Effector CD8-positive, alpha-beta T cell (primary cell): ENCODE data around the gene PTPRR.

Experiments used
- DNase-seq: peaks from one replicate; lab custom pipeline; 2025; lab: John Stamatoyannopoulos, UW

PTPRR gene

DNA sequence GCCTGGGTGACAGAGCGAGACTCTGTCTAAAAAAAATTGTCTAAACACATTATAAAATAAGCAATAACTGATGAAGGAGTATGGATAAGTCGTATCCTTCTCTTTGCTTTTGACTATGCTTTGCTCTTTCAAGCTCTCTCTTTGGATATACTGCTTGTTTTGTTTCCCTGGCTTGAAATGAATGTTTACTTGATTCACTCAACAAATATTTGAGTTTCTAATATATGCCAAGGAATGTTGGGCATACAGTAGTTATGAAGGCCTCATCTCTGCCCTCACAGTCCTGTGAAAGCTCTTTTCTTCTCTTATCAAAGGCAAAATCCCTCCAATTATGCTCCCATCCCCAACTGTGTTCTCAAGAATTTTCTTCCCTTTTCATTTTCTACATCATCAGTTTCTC lies 123.5 kb downstream of the PTPRR start:
- no peak for DNase-seq

GRCh38 chr12:70795608-70796007 lies 124.9 kb downstream of the PTPRR start:
- no peak for DNase-seq

DNA sequence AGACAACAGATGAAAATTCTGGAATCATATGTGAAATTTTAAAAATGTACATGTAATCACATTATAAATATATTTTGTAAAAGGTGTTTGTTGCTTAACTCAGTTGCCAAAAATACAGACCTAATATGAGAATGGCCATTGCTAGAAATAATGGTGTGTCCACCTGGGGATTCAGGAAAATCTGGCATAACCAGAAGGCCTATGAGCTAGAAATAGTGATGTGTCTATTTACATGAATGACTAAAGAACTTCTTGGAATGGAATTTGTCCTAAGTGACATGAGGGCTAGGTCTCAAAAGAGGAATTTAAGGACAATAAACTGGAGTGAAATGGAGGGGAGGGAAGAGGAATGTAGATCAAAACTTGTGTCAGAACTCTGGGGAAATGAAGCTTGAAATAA lies 126.4 kb downstream of the PTPRR start:
- no peak for DNase-seq

DNA sequence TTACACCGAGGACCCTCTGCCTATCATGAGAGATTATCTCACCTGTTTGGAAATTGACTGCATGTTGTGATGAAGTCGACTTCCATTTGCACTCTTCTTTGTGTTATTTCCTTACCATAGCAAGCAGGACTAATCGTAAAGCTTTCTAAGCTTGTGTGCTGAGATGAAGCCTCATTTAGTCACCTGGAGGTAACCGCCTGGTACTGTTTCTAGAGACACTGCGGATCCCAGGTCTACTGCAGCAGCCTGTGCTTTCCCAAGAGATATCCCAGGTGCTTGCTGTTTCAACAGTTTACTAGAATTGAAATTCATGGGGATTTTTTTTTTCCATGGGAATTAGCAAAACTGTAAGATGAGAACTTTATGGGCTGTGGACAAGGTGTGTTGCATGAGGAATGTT lies 131.8 kb downstream of the PTPRR start:
- DNase-seq = no peak

DNA sequence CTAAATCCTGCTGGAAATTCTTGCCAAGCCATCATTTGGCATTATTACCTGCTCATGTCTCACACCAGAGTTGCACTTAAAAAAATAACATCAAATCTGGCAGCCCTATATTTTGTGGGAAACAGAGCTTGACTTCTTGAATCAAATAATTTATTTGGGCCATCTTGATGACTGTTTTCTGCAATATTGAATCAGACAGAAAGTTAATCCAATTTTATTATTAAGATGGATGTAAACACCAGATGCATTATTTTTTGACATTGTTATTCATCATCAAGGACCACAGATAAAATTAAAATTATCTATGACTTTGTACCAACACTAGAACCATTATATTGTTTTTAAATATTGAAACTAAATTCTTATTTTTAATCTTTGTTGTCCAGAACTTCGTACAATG lies 132.9 kb downstream of the PTPRR start:
- DNase-seq = no peak

GRCh38 chr12:70785896-70786295 lies 134.6 kb downstream of the PTPRR start:
- no peak for DNase-seq

DNA sequence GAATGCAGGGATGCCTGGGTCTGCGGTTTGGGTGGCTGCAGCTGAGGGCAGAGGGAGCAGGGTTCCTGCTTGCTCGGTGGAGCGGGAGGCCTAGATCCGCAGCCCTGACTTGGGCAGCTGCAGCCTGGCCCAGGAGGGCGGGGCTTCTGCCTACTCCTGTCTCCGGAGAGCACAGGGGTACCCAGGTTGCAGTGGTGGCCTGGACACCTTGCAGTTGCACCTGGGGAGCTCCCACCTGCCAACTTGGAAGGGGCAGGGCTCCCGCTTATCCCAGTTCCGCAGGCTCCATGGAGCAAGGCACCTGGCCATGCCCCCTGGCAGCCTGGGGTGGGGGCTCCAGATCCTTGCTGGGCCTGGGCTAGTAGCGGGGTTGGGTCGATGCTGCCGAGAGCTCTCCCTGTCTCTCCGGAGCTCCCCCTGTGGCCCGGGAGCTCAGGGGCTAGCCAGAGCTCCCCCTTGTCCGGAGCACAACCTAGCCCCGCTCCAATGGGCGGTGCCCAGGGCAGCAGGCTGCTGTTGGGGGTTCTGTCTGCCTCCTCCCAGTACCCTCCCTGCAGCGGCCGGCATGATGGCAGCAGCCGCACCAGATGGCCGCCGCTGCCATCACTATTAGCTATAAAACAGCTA lies 136.4 kb downstream of the PTPRR start:
- no peak for DNase-seq

- no peak for DNase-seq
Measured at GRCh38 chr12:70783455-70783854, 137.1 kb downstream of the PTPRR start.

GRCh38 chr12:70779250-70779649 lies 141.3 kb downstream of the PTPRR start:
- no peak for DNase-seq

- no peak for DNase-seq
Measured at GRCh38 chr12:70774055-70774454, 146.5 kb downstream of the PTPRR start.

GRCh38 chr12:70772836-70773235 lies 147.7 kb downstream of the PTPRR start:
- no peak for DNase-seq

DNA sequence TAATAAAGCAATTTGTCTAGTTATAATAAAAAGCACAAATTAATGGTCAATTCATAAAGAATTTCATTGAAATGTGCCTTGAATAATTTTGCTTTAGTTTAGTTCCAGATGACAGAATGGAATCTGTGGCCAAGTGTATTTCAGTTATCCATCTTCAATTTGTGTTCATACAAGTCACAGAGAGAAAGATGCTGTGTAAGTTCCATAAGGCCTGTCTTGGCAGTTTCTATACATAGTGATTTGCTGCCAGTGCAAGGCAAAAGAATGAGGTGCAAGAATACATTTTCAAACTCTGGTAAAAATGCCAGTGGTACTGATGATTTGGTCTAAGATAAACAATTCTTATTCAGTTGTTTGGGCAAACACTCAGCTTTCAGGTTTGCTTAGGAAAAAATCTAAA lies 149.0 kb downstream of the PTPRR start:
- no peak for DNase-seq

DNA sequence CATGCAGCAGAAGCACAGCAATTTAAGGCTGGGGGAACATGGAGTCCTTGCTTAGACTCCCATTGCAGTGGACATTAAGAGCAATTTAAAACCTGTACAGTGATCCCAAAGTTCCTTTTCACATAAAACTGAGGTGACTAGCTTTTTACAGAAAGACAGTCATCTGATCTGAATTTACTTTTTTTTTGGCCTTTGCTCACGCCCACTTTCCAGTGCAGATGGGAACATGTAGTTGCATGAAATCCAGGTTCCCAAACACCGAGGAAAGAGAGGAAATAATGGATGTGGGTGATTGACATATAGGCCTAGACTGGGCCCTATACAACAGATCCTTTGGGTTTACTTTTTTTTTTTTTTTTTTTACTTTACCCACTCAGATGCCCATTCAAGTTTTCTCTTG lies 156.9 kb downstream of the PTPRR start:
- no peak for DNase-seq

DNA sequence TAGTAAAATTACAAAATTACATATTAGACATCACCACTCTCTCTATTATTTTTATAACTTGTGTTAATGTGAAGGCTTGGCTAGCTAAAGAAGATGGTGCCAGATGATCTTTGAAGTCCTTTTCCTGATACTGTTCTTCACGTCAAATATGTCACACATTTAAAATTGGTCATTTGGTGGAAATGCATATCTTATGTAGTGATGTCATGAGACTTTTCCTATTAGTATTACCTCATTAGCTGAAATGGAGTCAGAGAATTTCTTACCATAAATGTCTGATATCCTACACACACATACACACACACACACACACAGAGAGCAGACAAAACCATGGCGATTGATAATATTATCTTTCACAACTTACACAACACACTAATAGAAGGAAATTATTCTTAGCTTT lies 158.5 kb downstream of the PTPRR start:
- no peak for DNase-seq

DNA sequence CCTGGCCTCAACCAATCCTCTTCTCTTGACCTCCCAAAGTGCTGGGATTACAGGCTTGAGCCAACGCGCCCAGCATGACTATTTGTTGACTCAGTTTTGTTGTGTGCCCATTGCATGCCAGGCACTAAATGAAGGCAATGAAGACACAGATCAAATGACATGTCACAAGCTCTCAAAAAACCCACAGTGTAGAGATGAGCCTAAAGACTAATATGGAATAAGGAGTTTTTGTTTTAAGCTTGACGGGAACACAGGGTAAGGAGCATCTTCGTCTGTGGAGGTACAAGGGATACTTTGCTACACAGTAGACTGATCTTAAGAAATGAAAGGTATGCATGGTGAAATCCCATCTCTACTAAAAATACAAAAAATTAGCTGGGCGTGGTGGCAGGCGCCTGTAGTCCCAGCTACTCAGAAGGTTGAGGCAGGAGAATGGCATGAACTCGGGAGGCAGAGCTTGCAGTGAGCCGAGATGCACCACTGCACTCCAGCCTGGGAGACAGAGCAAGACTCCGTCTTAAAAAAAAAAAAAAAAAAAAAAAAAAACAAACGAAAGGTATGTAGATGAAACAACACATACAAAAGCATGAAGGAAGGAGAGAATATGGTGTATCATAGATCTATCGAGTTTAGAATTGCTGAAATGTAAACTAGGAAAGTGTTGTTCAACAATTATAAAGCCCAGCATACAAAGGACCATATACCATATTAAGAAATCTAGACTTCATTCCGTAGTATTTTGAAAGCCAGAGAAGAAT lies 161.2 kb downstream of the PTPRR start:
- no peak for DNase-seq

- no peak for DNase-seq
Measured at GRCh38 chr12:70758494-70758845, 162.1 kb downstream of the PTPRR start.

DNA sequence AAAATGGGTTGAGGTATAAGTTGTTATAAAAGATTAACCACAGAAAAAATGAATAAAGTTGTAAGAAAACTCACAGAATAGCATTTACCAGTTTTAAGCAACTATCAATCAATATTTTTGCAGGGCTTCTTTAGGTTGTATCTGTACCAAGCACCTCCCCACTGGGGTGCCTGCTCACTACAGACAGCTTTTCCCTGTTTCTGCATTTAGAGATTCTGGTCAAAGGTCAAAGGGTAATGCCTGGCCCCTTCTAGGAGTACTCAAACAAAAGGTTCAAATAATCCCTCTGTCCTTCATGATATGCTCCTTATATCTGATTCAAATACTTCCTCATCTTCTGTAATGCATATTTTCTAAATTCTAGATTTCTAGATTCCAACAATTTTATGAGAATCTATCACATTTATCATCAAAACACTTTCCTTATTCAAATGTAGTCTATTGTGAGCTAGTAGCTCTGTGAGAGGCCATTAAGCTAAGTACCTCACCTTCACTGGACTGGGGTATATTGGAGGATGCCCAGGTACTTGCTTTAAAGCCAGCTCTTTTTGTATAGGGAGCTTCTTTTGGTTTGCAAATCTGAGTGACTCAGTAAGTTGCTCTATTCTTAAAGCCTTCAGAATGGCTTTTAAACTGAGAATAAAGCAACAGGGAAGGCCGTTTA lies 162.6 kb downstream of the PTPRR start:
- no peak for DNase-seq

DNA sequence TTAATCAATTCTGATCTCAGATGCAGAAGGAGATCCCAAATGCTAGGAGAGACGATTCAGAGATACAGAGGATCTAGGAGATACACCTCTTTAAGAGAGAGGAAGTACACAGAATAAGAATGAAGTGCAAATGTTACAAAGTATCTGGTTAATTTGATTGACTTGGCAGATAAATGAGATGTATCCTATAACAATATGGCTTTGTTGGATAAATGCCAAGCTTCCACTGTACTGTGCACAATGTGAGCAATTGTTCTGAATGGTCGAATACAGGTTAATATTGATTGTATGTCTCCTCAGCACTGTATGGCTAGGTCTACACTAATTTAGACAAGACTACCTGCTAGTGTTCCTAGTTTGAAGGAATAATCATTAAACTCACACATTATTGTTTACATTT lies 163.7 kb downstream of the PTPRR start:
- DNase-seq = no peak

DNA sequence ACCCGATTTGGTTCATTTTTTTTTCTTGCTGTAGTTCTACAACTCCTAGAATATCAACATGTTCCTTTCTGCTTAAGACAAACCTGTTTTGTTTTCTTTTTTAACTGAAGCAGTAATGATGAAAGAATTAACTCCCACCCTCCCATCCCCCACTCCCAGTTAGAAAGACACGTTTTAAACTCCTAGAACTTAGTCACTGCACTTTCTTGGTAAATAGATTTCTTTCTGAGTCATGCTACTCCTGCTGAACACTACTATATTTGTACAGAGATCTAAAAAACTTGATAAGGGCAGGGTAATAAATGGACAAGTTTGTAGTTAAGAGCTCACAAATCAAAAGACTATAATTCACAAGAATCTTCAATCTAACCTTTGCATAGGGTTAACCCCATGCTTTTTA lies 164.4 kb downstream of the PTPRR start:
- no peak for DNase-seq

DNA sequence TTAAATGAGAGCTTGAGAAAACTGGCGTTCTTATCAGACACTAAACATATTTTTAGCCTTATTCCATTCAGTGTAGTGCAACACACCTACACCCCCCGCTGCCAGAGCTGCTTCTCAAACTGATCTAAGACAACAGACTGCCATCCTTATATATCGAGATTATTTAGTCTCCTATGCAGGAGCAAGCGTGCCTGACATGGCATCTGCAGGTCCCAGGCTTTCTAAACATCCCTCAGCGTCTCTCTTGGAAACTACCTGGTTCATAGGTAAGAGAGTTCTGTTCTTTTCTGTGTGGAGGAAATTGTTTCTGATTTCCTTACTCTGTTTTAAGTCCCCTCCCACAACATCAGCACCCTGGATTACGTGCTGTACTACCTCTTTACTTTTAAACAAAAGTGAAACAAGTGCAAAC lies 166.2 kb downstream of the PTPRR start:
- no peak for DNase-seq

DNA sequence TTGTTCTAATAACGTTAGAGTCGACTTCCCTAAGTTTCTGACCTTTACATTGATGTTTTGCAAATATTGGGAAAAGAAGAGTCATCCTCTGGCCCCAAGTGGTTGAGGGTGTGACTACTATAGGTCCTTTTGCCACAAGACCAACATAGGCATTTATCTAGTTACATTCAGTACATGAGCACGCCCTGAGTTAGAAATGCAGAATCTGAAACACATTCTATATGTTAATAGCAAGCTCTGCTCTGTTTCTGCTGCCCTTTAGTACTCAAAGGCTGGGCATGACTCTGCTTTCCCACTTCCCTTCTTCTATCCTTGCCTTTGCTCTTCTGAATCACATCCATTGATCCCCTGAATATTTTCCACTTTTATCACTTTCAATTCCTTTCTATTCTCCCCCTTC lies 168.2 kb downstream of the PTPRR start:
- DNase-seq = no peak

DNA sequence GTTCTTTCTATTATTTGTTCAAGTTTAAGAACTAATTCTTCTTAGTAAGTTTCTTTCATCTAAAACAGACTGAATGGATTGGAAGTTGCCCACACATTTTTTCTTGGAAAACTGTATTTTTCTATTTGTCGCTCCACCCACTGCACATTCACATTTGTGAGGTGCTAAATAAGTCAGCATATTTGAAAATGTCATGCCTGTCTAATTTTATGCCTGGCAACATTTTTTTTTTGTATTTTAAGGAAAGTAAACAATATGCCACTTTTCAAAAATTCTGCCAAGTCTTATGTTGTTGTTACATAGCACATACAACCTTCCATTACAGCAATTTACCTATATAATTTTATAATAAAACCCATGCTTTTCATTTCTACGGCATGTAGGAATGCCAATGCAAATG lies 170.6 kb downstream of the PTPRR start:
- no peak for DNase-seq

- no peak for DNase-seq
Measured at GRCh38 chr12:70748809-70749208, 171.7 kb downstream of the PTPRR start.
